Testis (tissue), 3 donors: ENCODE results near the gene SFXN4. TPM values are rescaled to one million over a fixed set of nuclear protein-coding genes. Genes with fewer than 3 reads are reported as not detected.

Experiments used
- DNase-seq: peaks from one replicate; pipeline ENCODE4 v3.0.0-alpha.2; 2019
- H3K27ac ChIP-seq, 2 donors: fragments of 200-600 bp; sonication (generic); one replicate each; pipeline ENCODE4 v1.5.1; 2019
- H3K27me3 ChIP-seq: fragments of 200-600 bp; sonication (generic); one replicate; pipeline ENCODE4 v1.5.1; 2019
- H3K36me3 ChIP-seq: fragments of 200-600 bp; sonication (generic); one replicate; pipeline ENCODE4 v1.5.1; 2017; ENCODE audit warnings: low read depth; ENCODE audit errors: missing control alignments
- H3K4me1 ChIP-seq: fragments of 200-600 bp; sonication (generic); one replicate; pipeline ENCODE4 v1.5.1; 2019
- H3K4me3 ChIP-seq, 2 donors: fragments of 200-600 bp; sonication (generic); one replicate each; pipeline ENCODE4 v1.5.1; 2017 to 2019
- H3K9me3 ChIP-seq: fragments of 200-600 bp; sonication (generic); one replicate; pipeline ENCODE4 v1.5.1; 2017
- CTCF ChIP-seq, 3 experiments: fragments of 450-650 bp in 2 of 3; fragments of 200-600 bp in 1 of 3; sonication (generic) in 1 of 3; IDR thresholded peaks; one replicate each; pipeline ENCODE4 v1.5.1; 2016 to 2019; ENCODE audit warnings: antibody characterized with exemption in 3 of 3, mild to moderate bottlenecking in 2 of 3, moderate library complexity in 1 of 3
- POLR2A ChIP-seq: fragments of 450-650 bp; IDR thresholded peaks from one replicate; pipeline ENCODE4 v1.6.1; 2017; ENCODE audit warnings: antibody characterized with exemption, mild to moderate bottlenecking, moderate library complexity
- WGBS, 2 donors: methylation state at CpG; one replicate each; pipeline ENCODE4 v1.1.5; 2018; 5-methylcytosine and 5-hydroxymethylcytosine counted together
- intact Hi-C: fragments of 100-400 bp; cut with DNase I; formaldehyde crosslinking; loops from one replicate; pipeline ENCODE4 v1.15.1; 2023; ENCODE audit warnings: low total_unique reads
- polyA plus RNA-seq: library from polyadenylated mRNA; stranded (reverse); fragments of 350-450 nt; fragmentation: Illumina TruSeq; extraction: RNeasy Lipid Tissue Mini Kit (QIAGEN cat#74804); gene quantifications from one replicate; pipeline ENCODE4 v1.2.3, GENCODE V29; 2014; ENCODE audit warnings: low read depth, low replicate concordance; ENCODE audit not compliant: insufficient read depth
- total RNA-seq, 2 donors: library from RNA; depleted of rRNA; stranded (reverse); fragments of >200 nt; gene quantifications; one replicate each; pipeline ENCODE4 v1.2.3, GENCODE V29; 2016

Gene SFXN4
- total and polyA plus RNA-seq, 3 donors from 2014 or later, result 12.8 to 57.5 (median 16.6) TPM

- H3K27ac ChIP-seq, result no peak overlapping the region
- H3K4me1 ChIP-seq, result no peaks in the 10 kb centered on the region
- WGBS, 2 donors, result 84 to 85% methylated on average over 11 to 14 of the region's 14 CpGs
- no peak for TF ChIP-seq POLR2A
- no peak for TF ChIP-seq CTCF (IDR thresholded peaks at IDR 0.05)
- no peak overlapping the region for H3K4me3 ChIP-seq
- no peak for DNase-seq
- intact Hi-C loops, result no loop called here
- no peaks in the 10 kb centered on the region for H3K36me3 ChIP-seq
- H3K9me3 ChIP-seq, result no peaks in the 10 kb centered on the region
- H3K27me3 ChIP-seq, result no peaks in the 10 kb centered on the region
These were observed 32.8 kb downstream of the SFXN4 start for GRCh38 chr10:119132521-119133345.

DNA sequence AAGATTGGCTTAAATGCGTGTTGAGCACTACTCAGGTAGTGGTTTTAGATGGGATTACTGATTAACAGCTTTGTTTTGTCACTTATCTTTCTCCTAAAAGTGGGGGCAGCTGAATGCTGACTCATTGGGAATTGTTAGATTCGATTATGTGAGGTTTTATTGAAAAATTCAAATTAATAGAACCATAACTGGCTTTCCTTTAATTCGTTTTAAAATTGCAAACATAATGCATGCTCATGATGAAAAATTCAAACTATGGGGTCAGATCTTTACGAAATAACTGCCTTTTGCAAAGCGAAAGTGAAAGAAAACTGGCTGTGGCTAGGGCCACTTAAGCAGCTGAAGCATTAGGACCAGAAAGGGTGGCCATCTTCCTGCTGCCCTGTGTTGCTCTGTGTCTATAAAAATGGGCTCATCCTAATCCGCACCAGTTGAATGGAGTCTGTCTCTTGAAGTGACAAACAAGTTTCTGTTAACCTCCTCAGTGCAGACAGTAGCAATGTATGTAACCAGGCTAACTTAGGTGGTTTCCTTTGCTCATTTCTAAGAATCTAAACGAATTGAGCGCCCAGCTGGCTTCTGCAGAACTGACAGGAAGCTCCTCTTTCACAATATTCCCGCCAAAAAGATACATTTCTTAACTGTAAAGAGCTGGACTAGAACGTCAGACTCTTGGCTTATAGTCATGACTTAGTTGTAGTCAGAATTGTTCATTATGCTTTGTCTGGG lies 33.8 kb downstream of the SFXN4 start:
- TF ChIP-seq POLR2A, result no peak
- no peak for TF ChIP-seq CTCF (IDR thresholded peaks at IDR 0.05)
- WGBS, 2 donors, result 65 to 68% methylated on average over 10 of the region's 10 CpGs
- intact Hi-C loops, result no loop called here
- Histone ChIP-seq H3K9me3 (no peaks in the 10 kb centered on the region), H3K4me3 (no peak overlapping the region), H3K27ac (no peak overlapping the region), H3K4me1 (no peaks in the 10 kb centered on the region), H3K27me3 (no peaks in the 10 kb centered on the region), H3K36me3 (no peaks in the 10 kb centered on the region)
- no peak for DNase-seq

- 97 to 98% methylated on average over 4 of the region's 4 CpGs for WGBS, 2 donors
- no peak overlapping the region for H3K4me3 ChIP-seq
- TF ChIP-seq CTCF (IDR thresholded peaks at IDR 0.05), result no peak
- no peaks in the 10 kb centered on the region for H3K36me3 ChIP-seq
- H3K4me1 ChIP-seq, result no peaks in the 10 kb centered on the region
- intact Hi-C loops, result no loop called here
- H3K27me3 ChIP-seq, result no peaks in the 10 kb centered on the region
- H3K27ac ChIP-seq, result no peak overlapping the region
- DNase-seq, result no peak
- H3K9me3 ChIP-seq, result no peaks in the 10 kb centered on the region
These were observed 35.8 kb downstream of the SFXN4 start for GRCh38 chr10:119129721-119130120.

GRCh38 chr10:119125942-119126341 lies 39.6 kb downstream of the SFXN4 start:
- no peaks in the 10 kb centered on the region for H3K27me3 ChIP-seq
- DNase-seq, result no peak
- 95 to 98% methylated on average over 2 of the region's 2 CpGs for WGBS, 2 donors
- TF ChIP-seq POLR2A (no peak), CTCF (IDR thresholded peaks at IDR 0.05) (no peak)
- no peak overlapping the region for H3K27ac ChIP-seq
- no peak overlapping the region for H3K4me3 ChIP-seq
- intact Hi-C loops, result no loop called here
- no peaks in the 10 kb centered on the region for H3K9me3 ChIP-seq
- no peaks in the 10 kb centered on the region for H3K4me1 ChIP-seq
- no peaks in the 10 kb centered on the region for H3K36me3 ChIP-seq
